ENCODE measurements around the gene ARFIP1.

The ARFIP1 gene

GRCh38 chr4:152941411-152941810 lies 161.7 kb downstream of the ARFIP1 start:
- no peak for DNase-seq

- DNase-seq, result no peak
These were observed 162.6 kb downstream of the ARFIP1 start for GRCh38 chr4:152942346-152942745.

GRCh38 chr4:152943672-152944071 lies 163.9 kb downstream of the ARFIP1 start:
- DNase-seq, result no peak

GRCh38 chr4:152944666-152945320 lies 165.0 kb downstream of the ARFIP1 start:
- DNase-seq, result no peak

- DNase-seq, result no peak
These were observed 165.9 kb downstream of the ARFIP1 start for GRCh38 chr4:152945639-152946038.

- DNase-seq, result peak; percentile 58
These were observed 166.7 kb downstream of the ARFIP1 start for GRCh38 chr4:152946446-152946845.

GRCh38 chr4:152947311-152947710 lies 167.6 kb downstream of the ARFIP1 start:
- no peak for DNase-seq

GRCh38 chr4:152949930-152950329 lies 170.2 kb downstream of the ARFIP1 start:
- DNase-seq, result no peak

GRCh38 chr4:152950402-152951274 lies 170.9 kb downstream of the ARFIP1 start:
- peak; percentile 2 for DNase-seq

GRCh38 chr4:152951348-152951747 lies 171.6 kb downstream of the ARFIP1 start:
- no peak for DNase-seq

GRCh38 chr4:152953514-152953913 lies 173.8 kb downstream of the ARFIP1 start:
- no peak for DNase-seq

- DNase-seq, result no peak
These were observed 175.0 kb downstream of the ARFIP1 start for GRCh38 chr4:152954741-152955140.

GRCh38 chr4:152956147-152956546 lies 176.4 kb downstream of the ARFIP1 start:
- DNase-seq, result no peak

- no peak for DNase-seq
These were observed 177.1 kb downstream of the ARFIP1 start for GRCh38 chr4:152956650-152957436.

GRCh38 chr4:152957437-152958171 lies 177.8 kb downstream of the ARFIP1 start:
- peak; percentile 8 for DNase-seq

GRCh38 chr4:152959080-152959479 lies 179.3 kb downstream of the ARFIP1 start:
- peak; percentile 1 for DNase-seq

- no peak for DNase-seq
These were observed 180.3 kb downstream of the ARFIP1 start for GRCh38 chr4:152960082-152960481.

GRCh38 chr4:152961014-152961772 lies 181.4 kb downstream of the ARFIP1 start:
- no peak for DNase-seq

GRCh38 chr4:152961773-152962115 lies 182.0 kb downstream of the ARFIP1 start:
- DNase-seq, result no peak

All from NCI-H82 (cell line).